HG03342 (cell line): ENCODE data around the gene RTEL1.

ENCODE experiments used
- ATAC-seq: cut with Tn5 transposase; IDR thresholded peaks from one replicate; pipeline ENCODE4 v1.9.1; 2021; ENCODE audit warnings: mild to moderate bottlenecking, moderate library complexity; ENCODE audit not compliant: unreplicated experiment

Gene RTEL1

DNA sequence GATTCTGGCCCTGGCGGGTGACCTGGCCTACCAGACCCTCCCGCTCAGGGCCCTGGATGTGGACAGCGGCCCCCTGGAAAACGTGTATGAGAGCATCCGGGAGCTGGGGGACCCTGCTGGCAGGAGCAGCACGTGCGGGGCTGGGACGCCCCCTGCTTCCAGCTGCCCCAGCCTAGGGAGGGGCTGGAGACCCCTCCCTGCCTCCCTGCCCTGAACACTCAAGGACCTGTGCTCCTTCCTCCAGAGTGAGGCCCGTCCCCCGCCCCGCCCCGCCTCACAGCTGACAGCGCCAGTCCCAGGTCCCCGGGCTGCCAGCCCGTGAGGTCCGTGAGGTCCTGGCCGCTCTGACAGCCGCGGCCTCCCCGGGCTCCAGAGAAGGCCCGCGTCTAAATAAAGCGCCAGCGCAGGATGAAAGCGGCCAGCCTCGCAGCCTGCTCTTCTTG lies 80.6 kb downstream of the RTEL1 start:
- no peak for ATAC-seq

DNA sequence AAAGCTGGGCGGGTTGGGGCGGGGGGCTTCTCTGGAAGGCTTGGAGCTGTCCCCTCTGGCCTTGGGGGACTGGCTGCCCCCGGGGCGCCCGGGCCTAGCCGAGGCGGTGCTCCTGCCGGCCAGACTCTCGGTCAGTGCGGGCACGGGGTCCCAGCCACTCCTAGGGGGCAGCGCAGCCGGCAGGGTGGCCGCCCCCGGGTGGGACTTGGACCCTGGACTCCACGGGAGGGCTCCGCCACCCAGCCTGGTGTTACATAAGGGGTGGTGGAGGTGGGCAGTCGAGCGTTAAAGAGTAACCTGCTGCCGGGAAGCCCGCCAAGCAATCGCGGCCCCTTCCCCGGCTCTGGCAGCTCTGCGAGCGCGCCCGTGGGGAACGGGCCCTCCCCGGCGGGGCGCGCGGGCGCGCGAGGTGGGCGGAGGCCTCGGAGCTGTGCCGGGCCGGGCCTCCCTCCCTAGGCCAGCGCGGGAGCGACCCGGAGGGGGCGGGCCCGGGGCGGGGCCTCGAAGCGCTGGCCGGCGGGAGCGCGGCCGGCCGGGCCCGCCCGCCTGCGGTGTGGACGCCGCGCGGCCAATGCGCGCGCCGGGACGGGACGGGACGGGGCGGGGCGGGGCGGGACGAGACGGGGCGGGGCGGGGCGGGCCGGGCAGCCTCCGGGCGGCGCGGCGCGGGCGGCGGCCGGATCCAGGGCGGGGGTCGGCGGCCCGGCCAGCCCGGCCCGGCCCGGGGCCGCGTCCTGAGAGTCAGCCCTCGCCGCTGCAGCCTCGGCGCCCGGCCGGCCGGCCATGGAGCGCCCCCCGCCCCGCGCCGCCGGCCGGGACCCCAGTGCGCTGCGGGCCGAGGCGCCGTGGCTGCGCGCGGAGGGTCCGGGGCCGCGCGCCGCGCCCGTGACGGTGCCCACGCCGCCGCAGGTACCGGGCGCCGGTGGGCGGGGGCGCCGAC lies 81.3 kb downstream of the RTEL1 start, which contains the start of gene SLC2A4RG:
TSS of gene SLC2A4RG (plus strand) at position 647 of the 940 bp plus-strand sequence. CDS start at position 784, 137 bp downstream.
- ATAC-seq, result peak; percentile 39

DNA sequence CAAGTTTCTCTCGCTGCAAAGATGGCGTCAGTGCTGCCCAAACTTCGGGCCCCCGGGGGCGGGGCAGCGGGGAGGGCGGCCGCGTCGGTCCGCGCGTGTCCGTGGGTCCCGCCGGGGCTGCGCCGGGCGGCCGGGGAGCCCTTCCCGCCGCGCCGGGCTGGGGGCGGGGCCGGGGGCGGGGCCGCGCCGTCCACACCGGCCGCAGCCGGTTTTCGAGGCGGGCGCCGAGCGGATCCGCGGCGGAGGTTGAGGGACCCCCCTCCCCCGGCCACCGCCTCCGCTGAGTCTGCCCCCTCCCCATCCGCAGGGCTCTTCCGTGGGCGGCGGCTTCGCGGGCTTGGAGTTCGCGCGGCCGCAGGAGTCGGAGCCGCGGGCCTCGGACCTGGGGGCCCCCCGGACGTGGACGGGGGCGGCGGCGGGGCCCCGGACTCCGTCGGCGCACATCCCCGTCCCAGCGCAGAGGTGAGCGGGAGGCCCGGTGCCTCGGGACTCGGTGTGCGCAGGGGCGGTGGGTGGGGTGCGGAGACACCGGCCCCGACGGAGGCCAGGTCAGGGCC lies 82.0 kb downstream of the RTEL1 start:
- peak; percentile 24 for ATAC-seq

DNA sequence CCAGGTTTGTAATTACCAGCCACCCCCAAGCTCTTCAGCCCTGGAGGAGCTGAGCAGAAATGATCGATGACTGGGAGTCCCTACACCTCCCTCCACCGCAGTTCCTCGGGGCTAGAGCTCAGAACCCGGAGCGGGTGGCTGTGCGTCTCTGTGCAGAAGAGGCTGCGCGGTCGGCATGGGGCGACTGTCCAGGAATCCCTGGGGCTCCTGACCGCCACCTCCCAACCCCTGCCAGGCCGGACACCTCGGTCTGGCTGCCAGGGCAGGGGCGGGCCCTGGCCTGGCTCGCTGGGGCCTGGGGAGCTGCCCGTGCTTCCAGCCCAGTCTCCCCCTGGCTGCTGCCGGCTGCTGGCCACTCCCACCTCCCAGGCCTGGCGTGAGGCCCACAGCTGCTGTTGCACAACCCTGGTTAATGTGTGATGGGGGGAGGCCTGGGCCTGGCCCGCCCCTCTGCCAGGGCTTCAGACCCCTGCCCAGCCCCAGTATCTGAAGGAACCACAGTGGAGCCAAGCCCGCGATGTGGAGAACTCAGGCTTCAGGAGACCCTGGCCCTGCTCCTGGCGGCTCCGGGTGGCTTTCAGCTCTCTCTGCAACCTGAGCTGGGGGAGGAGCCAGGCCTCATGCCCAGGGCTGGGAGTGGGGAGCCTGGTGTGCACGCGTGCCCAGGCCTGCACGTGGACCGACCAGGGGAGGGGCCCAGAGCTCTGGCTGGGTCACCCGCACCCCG lies 82.7 kb downstream of the RTEL1 start:
- no peak for ATAC-seq

DNA sequence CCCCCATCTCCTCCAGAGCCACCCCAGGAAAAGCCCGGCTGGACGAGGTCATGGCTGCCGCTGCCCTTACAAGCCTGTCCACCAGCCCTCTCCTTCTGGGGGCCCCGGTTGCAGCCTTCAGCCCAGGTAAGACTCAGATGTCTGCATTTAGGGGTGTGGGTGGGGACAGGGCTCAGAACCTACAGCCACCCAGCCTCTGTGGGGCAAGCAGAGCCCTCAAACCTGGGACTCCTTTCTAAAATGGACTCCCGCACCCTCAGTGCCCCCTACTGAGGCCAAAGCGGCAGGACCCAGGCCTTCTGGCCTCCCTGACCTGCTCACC lies 83.2 kb downstream of the RTEL1 start:
- ATAC-seq, result no peak

DNA sequence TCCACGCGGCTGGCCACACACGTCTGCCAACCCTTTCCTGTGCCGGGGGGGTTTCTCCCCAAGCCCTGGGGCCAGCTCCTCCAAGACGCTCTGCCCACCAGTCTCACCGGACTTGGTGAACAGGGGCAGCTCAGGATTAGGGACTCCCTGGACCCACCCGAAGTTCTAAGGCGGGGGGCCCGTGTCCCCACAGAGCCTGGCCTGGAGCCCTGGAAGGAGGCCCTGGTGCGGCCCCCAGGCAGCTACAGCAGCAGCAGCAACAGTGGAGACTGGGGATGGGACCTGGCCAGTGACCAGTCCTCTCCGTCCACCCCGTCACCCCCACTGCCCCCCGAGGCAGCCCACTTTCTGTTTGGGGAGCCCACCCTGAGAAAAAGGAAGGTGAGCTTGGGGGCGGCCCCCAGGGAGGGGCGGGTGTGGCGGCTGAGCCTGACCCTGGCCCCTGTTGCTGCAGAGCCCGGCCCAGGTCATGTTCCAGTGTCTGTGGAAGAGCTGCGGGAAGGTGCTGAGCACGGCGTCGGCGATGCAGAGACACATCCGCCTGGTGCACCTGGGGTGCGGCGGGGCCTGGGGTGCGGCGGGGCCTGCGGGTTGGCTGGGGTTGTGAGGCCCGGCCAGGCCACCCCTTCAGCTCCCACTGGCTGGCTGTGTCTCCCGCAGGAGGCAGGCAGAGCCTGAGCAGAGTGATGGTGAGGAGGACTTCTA lies 83.7 kb downstream of the RTEL1 start:
- ATAC-seq, result no peak

DNA sequence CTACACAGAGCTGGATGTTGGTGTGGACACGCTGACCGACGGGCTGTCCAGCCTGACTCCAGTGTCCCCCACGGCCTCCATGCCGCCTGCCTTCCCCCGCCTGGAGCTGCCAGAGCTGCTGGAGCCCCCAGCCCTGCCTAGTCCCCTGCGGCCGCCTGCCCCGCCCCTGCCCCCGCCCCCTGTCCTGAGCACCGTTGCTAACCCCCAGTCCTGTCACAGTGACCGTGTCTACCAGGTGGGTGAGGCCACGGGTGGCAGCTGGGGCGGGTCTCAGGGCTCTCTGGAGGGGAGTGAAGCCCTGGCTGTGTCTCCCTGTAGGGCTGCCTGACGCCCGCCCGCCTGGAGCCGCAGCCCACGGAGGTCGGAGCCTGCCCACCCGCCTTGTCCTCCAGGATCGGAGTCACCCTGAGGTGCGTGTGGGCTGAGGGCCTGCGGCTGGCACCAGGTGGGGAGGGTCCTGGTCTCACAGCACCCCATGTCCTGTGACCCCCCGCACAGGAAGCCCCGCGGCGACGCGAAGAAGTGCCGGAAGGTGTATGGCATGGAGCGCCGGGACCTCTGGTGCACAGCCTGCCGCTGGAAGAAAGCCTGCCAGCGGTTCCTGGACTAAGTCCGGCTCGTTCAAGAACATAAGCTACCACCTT lies 84.4 kb downstream of the RTEL1 start:
- ATAC-seq, result no peak

DNA sequence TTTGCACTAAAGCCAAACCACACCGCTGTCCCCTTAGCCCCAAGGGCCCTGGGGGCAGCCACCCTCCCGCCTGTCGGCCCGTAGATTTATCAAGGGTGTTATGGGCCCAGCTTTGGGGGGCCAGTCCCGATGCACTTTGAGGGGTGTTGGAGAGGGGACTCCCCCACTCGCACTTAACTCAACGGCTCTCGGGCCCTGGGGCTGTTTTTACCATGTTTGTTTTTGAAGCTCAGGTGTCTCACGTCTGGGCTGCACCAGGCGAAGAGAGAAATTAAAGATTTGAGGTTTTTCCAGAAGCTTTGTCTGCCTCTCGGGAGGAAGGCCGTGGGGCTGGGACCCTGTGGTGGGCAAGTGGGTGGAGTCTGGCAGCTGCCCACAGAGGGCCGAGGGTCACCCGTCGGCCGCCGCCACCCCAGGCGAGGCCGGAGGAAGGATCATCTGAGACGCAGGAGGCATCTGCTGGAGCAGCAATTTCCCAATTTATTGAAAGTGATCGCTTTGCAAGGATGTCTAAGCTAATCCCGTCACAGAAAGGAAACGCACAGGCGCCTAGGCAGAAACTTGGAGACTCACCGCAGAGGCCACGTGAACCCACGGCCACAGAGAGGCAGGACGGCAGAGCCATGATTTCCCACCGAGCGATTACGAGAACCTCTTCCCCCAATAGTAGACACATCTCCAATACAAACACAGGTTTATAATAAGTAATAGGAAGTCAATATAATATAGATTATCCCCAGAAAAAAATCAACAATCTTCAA lies 85.3 kb downstream of the RTEL1 start:
- no peak for ATAC-seq

DNA sequence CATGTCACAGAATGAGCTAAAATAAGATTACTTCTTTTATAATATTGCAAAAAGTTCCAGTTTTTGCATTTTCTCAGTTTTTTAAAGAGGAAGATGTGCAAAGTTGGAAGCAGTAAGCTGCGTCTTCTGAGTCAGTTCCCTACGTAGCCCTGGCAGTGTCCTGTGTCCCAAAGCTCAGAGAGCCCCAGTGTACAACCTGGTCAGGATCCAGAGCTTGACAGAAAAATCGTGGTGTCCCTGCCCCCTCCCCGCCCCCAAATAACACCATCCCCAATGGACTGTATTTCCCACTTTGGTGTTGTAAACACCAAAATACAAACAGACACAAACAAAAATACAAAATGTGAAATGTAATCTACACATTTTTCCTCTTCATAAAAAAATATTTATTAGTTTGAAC lies 86.0 kb downstream of the RTEL1 start:
- no peak for ATAC-seq

DNA sequence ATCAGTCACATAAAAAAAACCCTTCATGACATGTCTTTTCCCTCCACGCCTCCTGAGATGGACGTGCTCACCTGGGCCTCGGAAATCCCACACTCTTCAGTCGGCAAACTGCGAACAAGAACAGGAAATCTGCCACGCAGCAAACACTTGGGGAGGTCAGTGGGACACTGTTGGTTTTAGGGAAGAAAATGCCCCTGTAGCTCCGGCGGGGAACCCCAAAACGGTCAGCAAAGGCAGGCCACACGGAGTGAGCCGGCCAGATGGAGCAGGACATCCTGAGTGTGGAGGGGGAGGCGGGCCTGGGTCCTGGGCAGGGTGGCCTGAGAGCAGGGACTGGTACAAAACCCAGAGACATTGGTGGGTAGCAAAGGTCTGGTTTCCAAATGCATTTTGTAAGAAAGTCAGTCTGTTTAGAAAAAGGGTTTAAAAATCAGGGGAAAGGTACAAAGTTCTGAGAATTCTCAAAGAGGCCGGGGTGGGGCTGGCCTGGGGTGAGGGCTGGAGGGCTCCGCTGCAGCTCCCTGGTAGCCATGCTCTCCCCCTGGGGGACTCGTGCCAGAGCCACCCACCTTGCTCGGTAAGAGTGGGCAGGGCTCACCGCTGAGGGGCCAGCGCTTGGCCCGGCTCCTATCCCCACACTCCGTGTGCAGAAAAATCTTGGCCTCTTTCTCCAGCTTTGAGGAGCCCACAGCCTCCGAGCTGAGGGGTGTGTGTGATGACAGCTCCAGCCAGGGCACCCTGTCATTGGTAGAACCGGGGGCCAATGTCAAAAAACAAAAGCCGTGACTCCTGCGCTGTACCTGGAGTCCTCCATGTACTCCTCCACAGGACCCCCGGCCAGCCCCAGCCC lies 86.7 kb downstream of the RTEL1 start:
- no peak for ATAC-seq

DNA sequence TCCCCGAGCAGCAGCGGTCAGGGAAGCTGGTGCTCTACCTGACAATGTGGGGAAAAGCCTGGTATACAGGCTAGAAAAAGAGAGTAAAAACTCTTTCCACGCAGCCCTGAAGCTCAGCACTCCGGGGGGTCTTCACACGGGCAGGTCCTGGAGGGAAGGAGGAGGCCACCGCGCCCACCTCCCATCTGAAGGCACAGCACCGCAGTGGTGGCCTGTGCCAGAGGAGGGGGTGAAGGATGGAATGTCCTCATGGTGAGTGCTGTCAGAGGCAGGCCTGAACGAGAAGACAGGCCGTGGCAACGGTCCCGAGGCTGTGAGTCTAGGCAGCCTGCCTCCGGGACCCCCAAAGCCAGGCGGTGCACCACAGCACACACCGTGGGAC lies 87.3 kb downstream of the RTEL1 start:
- ATAC-seq, result no peak
